ENCODE data around the gene IL21R.

DNA sequence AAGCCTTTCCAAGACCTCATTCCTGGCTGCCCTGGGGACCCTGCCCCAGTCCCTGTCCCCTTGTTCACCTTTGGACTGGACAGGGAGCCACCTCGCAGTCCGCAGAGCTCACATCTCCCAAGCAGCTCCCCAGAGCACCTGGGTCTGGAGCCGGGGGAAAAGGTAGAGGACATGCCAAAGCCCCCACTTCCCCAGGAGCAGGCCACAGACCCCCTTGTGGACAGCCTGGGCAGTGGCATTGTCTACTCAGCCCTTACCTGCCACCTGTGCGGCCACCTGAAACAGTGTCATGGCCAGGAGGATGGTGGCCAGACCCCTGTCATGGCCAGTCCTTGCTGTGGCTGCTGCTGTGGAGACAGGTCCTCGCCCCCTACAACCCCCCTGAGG lies 38.7 kb upstream of the IL21R start:
- no peak for TF ChIP-seq POLR2AphosphoS5 (IDR thresholded peaks at IDR 0.05; ENCODE audit: low read depth, low read length)
- TF ChIP-seq, protein P1, sequence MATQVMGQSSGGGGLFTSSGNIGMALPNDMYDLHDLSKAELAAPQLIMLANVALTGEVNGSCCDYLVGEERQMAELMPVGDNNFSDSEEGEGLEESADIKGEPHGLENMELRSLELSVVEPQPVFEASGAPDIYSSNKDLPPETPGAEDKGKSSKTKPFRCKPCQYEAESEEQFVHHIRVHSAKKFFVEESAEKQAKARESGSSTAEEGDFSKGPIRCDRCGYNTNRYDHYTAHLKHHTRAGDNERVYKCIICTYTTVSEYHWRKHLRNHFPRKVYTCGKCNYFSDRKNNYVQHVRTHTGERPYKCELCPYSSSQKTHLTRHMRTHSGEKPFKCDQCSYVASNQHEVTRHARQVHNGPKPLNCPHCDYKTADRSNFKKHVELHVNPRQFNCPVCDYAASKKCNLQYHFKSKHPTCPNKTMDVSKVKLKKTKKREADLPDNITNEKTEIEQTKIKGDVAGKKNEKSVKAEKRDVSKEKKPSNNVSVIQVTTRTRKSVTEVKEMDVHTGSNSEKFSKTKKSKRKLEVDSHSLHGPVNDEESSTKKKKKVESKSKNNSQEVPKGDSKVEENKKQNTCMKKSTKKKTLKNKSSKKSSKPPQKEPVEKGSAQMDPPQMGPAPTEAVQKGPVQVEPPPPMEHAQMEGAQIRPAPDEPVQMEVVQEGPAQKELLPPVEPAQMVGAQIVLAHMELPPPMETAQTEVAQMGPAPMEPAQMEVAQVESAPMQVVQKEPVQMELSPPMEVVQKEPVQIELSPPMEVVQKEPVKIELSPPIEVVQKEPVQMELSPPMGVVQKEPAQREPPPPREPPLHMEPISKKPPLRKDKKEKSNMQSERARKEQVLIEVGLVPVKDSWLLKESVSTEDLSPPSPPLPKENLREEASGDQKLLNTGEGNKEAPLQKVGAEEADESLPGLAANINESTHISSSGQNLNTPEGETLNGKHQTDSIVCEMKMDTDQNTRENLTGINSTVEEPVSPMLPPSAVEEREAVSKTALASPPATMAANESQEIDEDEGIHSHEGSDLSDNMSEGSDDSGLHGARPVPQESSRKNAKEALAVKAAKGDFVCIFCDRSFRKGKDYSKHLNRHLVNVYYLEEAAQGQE (IDR thresholded peaks at IDR 0.05; ENCODE audit: insufficient read depth in 1 of 2, low read depth in 2 of 2, low read length in 2 of 2) = no peak

Data from PFSK-1 (cell line).